CD4-positive, alpha-beta T cell (primary cell): ENCODE data around the gene SETD1B. TPM values are rescaled to one million over a fixed set of nuclear protein-coding genes. Genes with fewer than 3 reads are reported as not detected.
A peak's percentile ranks its signal among the peaks of the same experiment; 100 is the strongest.

ENCODE experiments used
- ATAC-seq: fragments of 200-7000 bp; cut with Tn5 transposase; one replicate; pipeline ENCODE4 v1.10.0; 2022; ENCODE audit warnings: mild to moderate bottlenecking; ENCODE audit not compliant: poor library complexity
- CTCF ChIA-PET: fragments of 350-600 bp; sonication (Branson Sonifier 250); formaldehyde crosslinking; loops from one replicate; lab custom pipeline; 2021; ENCODE audit warnings: antibody characterized with exemption, inconsistent platforms; lab: Charles Lee
- POLR2A ChIA-PET: fragments of 350-600 bp; sonication (Branson Sonifier 250); formaldehyde crosslinking; loops from one replicate; lab custom pipeline; 2021; ENCODE audit warnings: antibody characterized with exemption, inconsistent platforms; lab: Charles Lee
- DNase-seq, 14 experiments: peaks; one replicate each; pipeline ENCODE4 v3.0.0-alpha.2; 2013 to 2020; ENCODE audit warnings: mixed read lengths in 2 of 14
- H3K27ac ChIP-seq, 2 donors: one replicate each; pipeline versions ENCODE4 v1.5.1 to v1.7.0; 2013; ENCODE audit warnings: low read length in 2 of 2, low read depth in 1 of 2, mild to moderate bottlenecking in 1 of 2
- H3K27me3 ChIP-seq, 2 experiments: 1 replicate in 1 of 2; 2 replicates in 1 of 2; pipeline versions ENCODE4 v1.6.1 to v1.7.0; 2013; ENCODE audit warnings: low read length in 2 of 2, control low read depth in 1 of 2, mild to moderate bottlenecking in 1 of 2, moderate library complexity in 1 of 2; ENCODE audit not compliant: insufficient read depth in 2 of 2, control insufficient read depth in 1 of 2
- H3K36me3 ChIP-seq: one replicate; pipeline ENCODE4 v1.6.1; 2013; ENCODE audit warnings: low read length, control low read depth; ENCODE audit not compliant: insufficient read depth
- H3K4me1 ChIP-seq: one replicate; pipeline ENCODE4 v1.6.1; 2013; ENCODE audit warnings: low read length, control low read depth; ENCODE audit not compliant: insufficient read depth
- H3K4me3 ChIP-seq: one replicate; pipeline ENCODE4 v1.5.1; 2013; ENCODE audit warnings: mild to moderate bottlenecking, low read length, moderate library complexity
- H3K9me3 ChIP-seq, 2 experiments: 1 replicate in 1 of 2; 2 replicates in 1 of 2; pipeline versions ENCODE4 v1.6.1 to v1.7.0; 2013; ENCODE audit warnings: low read length in 2 of 2, mild to moderate bottlenecking in 2 of 2, control low read depth in 1 of 2, moderate library complexity in 1 of 2; ENCODE audit not compliant: control insufficient read depth in 1 of 2, insufficient read depth in 1 of 2
- H3K27ac Mint-ChIP-seq: one replicate; pipeline ENCODE4 v1.8.0; 2020; ENCODE audit warnings: mixed read lengths
- H3K27me3 Mint-ChIP-seq: one replicate; pipeline ENCODE4 v1.8.0; 2021; ENCODE audit warnings: mixed read lengths
- H3K36me3 Mint-ChIP-seq: one replicate; pipeline ENCODE4 v1.8.0; 2021; ENCODE audit warnings: low read depth, mixed read lengths
- H3K4me1 Mint-ChIP-seq: one replicate; pipeline ENCODE4 v1.8.0; 2021; ENCODE audit warnings: low read depth, mixed read lengths
- H3K4me3 Mint-ChIP-seq: one replicate; pipeline ENCODE4 v1.8.0; 2020; ENCODE audit warnings: mild to moderate bottlenecking, mixed read lengths
- H3K9me3 Mint-ChIP-seq: one replicate; pipeline ENCODE4 v1.8.0; 2020; ENCODE audit warnings: mixed read lengths
- intact Hi-C, 2 experiments: fragments of 100-400 bp; cut with DNase I in 1 of 2; cut with micrococcal nuclease in 1 of 2; formaldehyde crosslinking; loops; one replicate each; pipeline versions ENCODE4 v1.15.1 to v1.9.0; 2023 to 2025; cut with DNase I, micrococcal nuclease
- total RNA-seq, 174 experiments: library from RNA in 2 of 174; stranded (reverse) in 2 of 174; gene quantifications; one replicate each; pipeline ENCODE4 v1.2.3 and lab custom pipeline; 2021 to 2026
- TF ChIP-seq, protein P1 (sequence below): fragments of 200-600 bp; IDR thresholded peaks from one replicate; pipeline ENCODE4 v1.8.0; 2022; ENCODE audit warnings: antibody characterized with exemption, mild to moderate bottlenecking

Gene SETD1B
- total RNA-seq, 2 experiments from 2014 or later: 146 to 151 TPM

- no peaks in the 10 kb centered on the region for H3K9me3 Mint-ChIP-seq
Observed at GRCh38 chr12:121802843-121803698, 738 bp upstream of the SETD1B start.

DNA sequence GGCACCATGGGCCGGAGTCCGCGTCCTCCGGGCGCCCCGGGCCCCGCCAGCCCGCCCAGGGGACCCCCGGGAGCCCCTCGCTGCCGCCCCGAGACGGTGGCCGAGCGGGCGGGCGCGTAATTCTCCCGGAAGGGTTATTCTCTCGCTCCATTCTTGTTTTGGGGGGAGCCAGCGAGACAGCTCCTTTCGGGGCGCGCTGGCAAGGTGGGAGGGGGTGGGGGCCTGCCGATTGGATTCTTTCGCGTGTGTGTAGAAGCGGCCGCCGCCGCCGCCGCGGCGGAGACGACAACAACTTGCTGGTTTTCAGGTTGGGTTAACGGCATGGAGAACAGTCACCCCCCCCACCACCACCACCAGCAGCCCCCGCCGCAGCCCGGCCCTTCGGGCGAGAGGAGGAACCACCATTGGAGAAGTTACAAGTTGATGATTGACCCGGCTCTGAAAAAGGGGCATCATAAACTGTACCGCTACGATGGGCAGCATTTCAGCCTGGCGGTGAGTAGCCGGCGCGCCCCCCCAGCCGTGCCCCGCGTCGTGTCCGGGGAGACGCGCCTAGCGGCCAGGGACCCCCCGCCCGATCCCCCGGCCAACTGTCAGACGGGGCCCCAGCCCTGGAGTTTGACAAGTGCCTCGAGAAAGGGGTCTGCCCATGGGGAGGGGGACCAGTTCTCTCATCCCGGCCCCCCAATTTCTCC is 755 bp downstream of the SETD1B start:
- Mint-ChIP-seq H3K36me3 (peaks cover 60% of the 10 kb centered on the region), H3K4me3 (peak overlapping the region; percentile 99), H3K27me3 (no peaks in the 10 kb centered on the region), H3K4me1 (peaks cover 35% of the 10 kb centered on the region), H3K27ac (peak overlapping the region; percentile 82), H3K9me3 (no peaks in the 10 kb centered on the region)
- H3K9me3 ChIP-seq: no peaks in the 10 kb centered on the region
- intact Hi-C loops: no loop called here
- DNase-seq (peak in 13 of 14 experiments; percentile 53 to 87 (median 64)), ATAC-seq (peak; percentile 4)
- ChIA-PET POLR2A (interaction anchor here (0.9 to 34.6 kb wide), 10 partner anchors 1 to 1513 kb away, joined by 3 to 1869 read pairs (median 18); partner anchors contain the start of genes PSMD9, RHOF, RNU4-1 and RNU4-2), CTCF (interaction anchor here (1.4 to 16.5 kb wide), 2 partner anchors 9 to 84 kb away, joined by 4 to 746 read pairs; partner anchors contain the start of genes PSMD9 and RHOF)
- peak overlapping the region; percentile 83 for H3K4me3 ChIP-seq
- peak overlapping the region; percentile 34 to 74 for H3K27ac ChIP-seq
- H3K4me1 ChIP-seq: peaks cover 45% of the 10 kb centered on the region
- peaks cover 31% of the 10 kb centered on the region for H3K36me3 ChIP-seq
- TF ChIP-seq, protein P1, sequence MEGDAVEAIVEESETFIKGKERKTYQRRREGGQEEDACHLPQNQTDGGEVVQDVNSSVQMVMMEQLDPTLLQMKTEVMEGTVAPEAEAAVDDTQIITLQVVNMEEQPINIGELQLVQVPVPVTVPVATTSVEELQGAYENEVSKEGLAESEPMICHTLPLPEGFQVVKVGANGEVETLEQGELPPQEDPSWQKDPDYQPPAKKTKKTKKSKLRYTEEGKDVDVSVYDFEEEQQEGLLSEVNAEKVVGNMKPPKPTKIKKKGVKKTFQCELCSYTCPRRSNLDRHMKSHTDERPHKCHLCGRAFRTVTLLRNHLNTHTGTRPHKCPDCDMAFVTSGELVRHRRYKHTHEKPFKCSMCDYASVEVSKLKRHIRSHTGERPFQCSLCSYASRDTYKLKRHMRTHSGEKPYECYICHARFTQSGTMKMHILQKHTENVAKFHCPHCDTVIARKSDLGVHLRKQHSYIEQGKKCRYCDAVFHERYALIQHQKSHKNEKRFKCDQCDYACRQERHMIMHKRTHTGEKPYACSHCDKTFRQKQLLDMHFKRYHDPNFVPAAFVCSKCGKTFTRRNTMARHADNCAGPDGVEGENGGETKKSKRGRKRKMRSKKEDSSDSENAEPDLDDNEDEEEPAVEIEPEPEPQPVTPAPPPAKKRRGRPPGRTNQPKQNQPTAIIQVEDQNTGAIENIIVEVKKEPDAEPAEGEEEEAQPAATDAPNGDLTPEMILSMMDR: no peak
- H3K27me3 ChIP-seq: no peaks in the 10 kb centered on the region

More at GRCh38 chr12:121802843-121803698, 738 bp upstream of the SETD1B start:
- DNase-seq (peak; percentile 78 to 96 (median 85)), ATAC-seq (peak; percentile 47)
- ChIA-PET POLR2A (interaction anchor here (0.7 to 34.6 kb wide), 21 partner anchors 0 to 1602 kb away, joined by 3 to 1869 read pairs (median 11); partner anchors contain the start of genes KDM2B, ORAI1, PSMD9 and RHOF), CTCF (interaction anchor here (1.5 to 16.5 kb wide), 3 partner anchors 6 to 85 kb away, joined by 5 to 746 read pairs (median 746); partner anchors contain the start of genes PSMD9, RHOF and SETD1B)
- H3K36me3 ChIP-seq: peaks cover 28% of the 10 kb centered on the region
- H3K4me1 Mint-ChIP-seq: peaks cover 44% of the 10 kb centered on the region
- H3K27me3 ChIP-seq: no peaks in the 10 kb centered on the region
- TF ChIP-seq, protein P1: no peak
- H3K27ac Mint-ChIP-seq: peak overlapping the region; percentile 98
- H3K4me3 Mint-ChIP-seq: peak overlapping the region; percentile 99
- intact Hi-C loops: loop anchor here in 1 of 2 experiments (1.0 to 2.0 kb wide), 2 partner anchors 9 to 16 kb away; no protein-coding TSS in a partner anchor
- H3K27ac ChIP-seq: peak overlapping the region; percentile 96 to 97
- H3K4me3 ChIP-seq: peak overlapping the region; percentile 100
- H3K27me3 Mint-ChIP-seq: no peaks in the 10 kb centered on the region
- peaks cover 62% of the 10 kb centered on the region for H3K36me3 Mint-ChIP-seq
- no peaks in the 10 kb centered on the region for H3K9me3 ChIP-seq
- H3K4me1 ChIP-seq: peaks cover 50% of the 10 kb centered on the region
